IMR-90 (cell line): ENCODE results near the gene TNFRSF25. TPM values are rescaled to one million over a fixed set of nuclear protein-coding genes. Genes with fewer than 3 reads are reported as not detected.

Source experiments
- ATAC-seq: fragments of 200-7000 bp; cut with Tn5 transposase; 2 replicates; pipeline ENCODE4 v1.9.1; 2020; ENCODE audit warnings: low read depth, mild to moderate bottlenecking, moderate library complexity
- BruUV-seq: library from RNA; stranded (reverse); fragments of 400-500 nt; replicated peaks from 2 replicates; lab custom pipeline; 2021; lab: Mats Ljungman, UMichigan
- CTCF ChIA-PET: fragments of 300-600 bp; formaldehyde crosslinking; extraction: SDS; loops from one replicate; lab custom pipeline; 2021; ENCODE audit warnings: antibody characterized with exemption; lab: Yijun Ruan, JAX
- POLR2A ChIA-PET: fragments of 300-600 bp; sonication (Branson Sonifier 250); formaldehyde crosslinking; loops from one replicate; lab custom pipeline; 2022; ENCODE audit warnings: antibody characterized with exemption; ENCODE audit not compliant: unreplicated experiment; lab: Charles Lee
- DNase-seq: peaks from one replicate; pipeline ENCODE4 v3.0.0; 2013
- H2AFZ ChIP-seq: replicated peaks from 2 replicates; pipeline ENCODE3; 2013; ENCODE audit warnings: low read length, mild to moderate bottlenecking; ENCODE audit not compliant: poor library complexity
- H2AK5ac ChIP-seq: 2 replicates; pipeline ENCODE4 v1.6.1; 2013; ENCODE audit warnings: low read depth, low read length, inconsistent platforms
- H2AK9ac ChIP-seq: replicated peaks from 2 replicates; pipeline ENCODE3; 2013; ENCODE audit warnings: mild to moderate bottlenecking, low read depth, low read length, moderate library complexity; ENCODE audit not compliant: poor library complexity
- H2BK120ac ChIP-seq: 2 replicates; pipeline ENCODE4 v1.6.1; 2013; ENCODE audit warnings: low read depth, low read length, inconsistent platforms
- H2BK15ac ChIP-seq: 3 replicates; pipeline ENCODE4 v1.6.1; 2013; ENCODE audit warnings: low read depth, low read length, inconsistent platforms
- H2BK20ac ChIP-seq: 2 replicates; pipeline ENCODE4 v1.6.1; 2013; ENCODE audit warnings: low read depth, mild to moderate bottlenecking, inconsistent platforms, low read length, moderate library complexity
- H2BK5ac ChIP-seq: 2 replicates; pipeline ENCODE4 v1.6.1; 2013; ENCODE audit warnings: mild to moderate bottlenecking, low read depth, low read length, inconsistent platforms; ENCODE audit not compliant: poor library complexity, severe bottlenecking
- H3K14ac ChIP-seq: replicated peaks from 2 replicates; pipeline ENCODE4 v1.6.1; 2013; ENCODE audit warnings: low read depth, low read length, inconsistent platforms
- H3K18ac ChIP-seq: 2 replicates; pipeline ENCODE4 v1.6.1; 2013; ENCODE audit warnings: low read depth, low read length, control low read depth
- H3K23ac ChIP-seq: 2 replicates; pipeline ENCODE4 v1.6.1; 2013; ENCODE audit warnings: low read depth, low read length, inconsistent platforms
- H3K27ac ChIP-seq: 2 replicates; pipeline ENCODE4 v1.5.1; 2013; ENCODE audit warnings: mild to moderate bottlenecking, control low read depth, low read length; ENCODE audit not compliant: insufficient read depth
- H3K27me3 ChIP-seq: 2 replicates; pipeline ENCODE4 v1.6.1; 2013; ENCODE audit warnings: low read length; ENCODE audit not compliant: control insufficient read depth, insufficient read depth
- H3K36me3 ChIP-seq: 2 replicates; pipeline ENCODE4 v1.6.1; 2013; ENCODE audit warnings: low read length, mixed read lengths; ENCODE audit not compliant: control insufficient read depth, insufficient read depth
- H3K4ac ChIP-seq: 2 replicates; pipeline ENCODE4 v1.6.1; 2013; ENCODE audit warnings: low read depth, low read length, inconsistent platforms
- H3K4me1 ChIP-seq: 2 replicates; pipeline ENCODE4 v1.6.1; 2013; ENCODE audit warnings: low read length, mixed read lengths; ENCODE audit not compliant: control insufficient read depth, insufficient read depth
- H3K4me2 ChIP-seq: 2 replicates; pipeline ENCODE4 v1.6.1; 2013; ENCODE audit warnings: low read depth, mild to moderate bottlenecking, control low read depth, low read length, moderate library complexity
- H3K4me3 ChIP-seq: 2 replicates; pipeline ENCODE4 v1.5.1; 2013; ENCODE audit warnings: low read depth, mild to moderate bottlenecking, control low read depth, low read length, moderate library complexity; ENCODE audit not compliant: insufficient read depth
- H3K56ac ChIP-seq: 2 replicates; pipeline ENCODE4 v1.6.1; 2013; ENCODE audit warnings: low read length, inconsistent platforms; ENCODE audit not compliant: insufficient read depth; ENCODE audit errors: extremely low read depth
- H3K79me1 ChIP-seq, 2 experiments: 2 replicates each; pipeline ENCODE4 v1.6.1; 2013; ENCODE audit warnings: low read length in 2 of 2, inconsistent platforms in 1 of 2, low read depth in 1 of 2
- H3K9ac ChIP-seq: 2 replicates; pipeline ENCODE4 v1.6.1; 2013; ENCODE audit warnings: low read depth, low read length, control low read depth
- H3K9me1 ChIP-seq: 2 replicates; pipeline ENCODE4 v1.6.1; 2013; ENCODE audit warnings: low read length, inconsistent platforms; ENCODE audit not compliant: insufficient read depth
- H3K9me3 ChIP-seq: 2 replicates; pipeline ENCODE4 v1.6.1; 2013; ENCODE audit warnings: low read length; ENCODE audit not compliant: control insufficient read depth, insufficient read depth
- H4K20me1 ChIP-seq: 2 replicates; pipeline ENCODE4 v1.6.1; 2013; ENCODE audit warnings: low read length, inconsistent platforms; ENCODE audit not compliant: insufficient read depth
- H4K5ac ChIP-seq: 2 replicates; pipeline ENCODE4 v1.6.1; 2013; ENCODE audit warnings: mild to moderate bottlenecking, low read depth, low read length, control low read depth
- H4K8ac ChIP-seq, 2 experiments: 2 replicates each; pipeline ENCODE4 v1.6.1; 2013; ENCODE audit warnings: low read depth in 2 of 2, low read length in 2 of 2, control low read depth in 1 of 2, inconsistent platforms in 1 of 2
- H4K91ac ChIP-seq: 2 replicates; pipeline ENCODE4 v1.6.1; 2013; ENCODE audit warnings: low read depth, low read length, inconsistent platforms; ENCODE audit not compliant: insufficient read depth
- CEBPB ChIP-seq: IDR thresholded peaks from 2 replicates; pipeline ENCODE4 v1.6.1; 2012; ENCODE audit warnings: low read depth, low read length, improper control_type of control experiment
- CHD1 ChIP-seq: IDR thresholded peaks from 2 replicates; pipeline ENCODE4 v1.6.1; 2012; ENCODE audit warnings: low read depth, low read length, improper control_type of control experiment
- CTCF ChIP-seq: conservative IDR thresholded peaks from 2 replicates; pipeline ENCODE4 v1.5.1; 2012; ENCODE audit warnings: mild to moderate bottlenecking, low read depth, low read length, improper control_type of control experiment
- FOS ChIP-seq: fragments of 150-350 bp; IDR thresholded peaks from 2 replicates; pipeline ENCODE4 v1.6.1; 2016; ENCODE audit warnings: low read depth, low read length
- MAFK ChIP-seq: IDR thresholded peaks from 2 replicates; pipeline ENCODE4 v1.6.1; 2012; ENCODE audit warnings: low read depth, low read length, improper control_type of control experiment
- NFE2L2 ChIP-seq: fragments of 150-350 bp; IDR thresholded peaks from 2 replicates; pipeline ENCODE4 v1.6.1; 2016; ENCODE audit warnings: low read depth, mild to moderate bottlenecking, low read length
- POLR2A ChIP-seq: IDR thresholded peaks from 2 replicates; pipeline ENCODE4 v1.6.1; 2012; ENCODE audit warnings: mild to moderate bottlenecking, low read depth, low read length
- RAD21 ChIP-seq: IDR thresholded peaks from 2 replicates; pipeline ENCODE4 v1.6.1; 2012; ENCODE audit warnings: low read length, improper control_type of control experiment
- RCOR1 ChIP-seq: IDR thresholded peaks from 2 replicates; pipeline ENCODE4 v1.6.1; 2012; ENCODE audit warnings: mild to moderate bottlenecking, low read length, improper control_type of control experiment; ENCODE audit not compliant: insufficient replicate concordance
- RFX5 ChIP-seq: IDR thresholded peaks from 2 replicates; pipeline ENCODE4 v1.8.0; 2012; ENCODE audit warnings: low read depth, mild to moderate bottlenecking, low read length, moderate library complexity
- WGBS, 2 experiments: methylation state at CpG; one replicate each; pipeline versions ENCODE4 v1.1.5 to v1.1.7; 2013; ENCODE audit warnings: missing lambda C conversion rate in 2 of 2; ENCODE audit not compliant: insufficient read length in 1 of 2; ENCODE audit errors: extremely low coverage in 2 of 2; 5-methylcytosine and 5-hydroxymethylcytosine counted together
- dilution Hi-C: fragments of 300-500 bp; cut with HindIII; formaldehyde crosslinking; loops from one replicate; pipeline ENCODE4 v1.14.3; 2018; ENCODE audit warnings: low sequenced_read_pairs; ENCODE audit not compliant: unreplicated experiment
- in situ Hi-C: fragments of 300-500 bp; cut with MboI; formaldehyde crosslinking; loops from 3 replicates; pipeline ENCODE4 v1.14.3; 2019; ENCODE audit warnings: low sequenced_read_pairs, inconsistent platforms, mixed read lengths
- intact Hi-C: fragments of 100-400 bp; cut with micrococcal nuclease; formaldehyde crosslinking; loops from 2 replicates; pipeline ENCODE4 v1.10.0; 2022
- polyA plus RNA-seq, 3 experiments: library from polyadenylated mRNA; depleted of rRNA; stranded (reverse); fragments of >200 nt; gene quantifications; 2 replicates each; pipeline ENCODE4 v1.2.3, GENCODE V29; 2012; ENCODE audit warnings: low replicate concordance in 1 of 3
- total RNA-seq: library from RNA; depleted of rRNA; stranded (reverse); fragments of >200 nt; gene quantifications from 2 replicates; pipeline ENCODE4 v1.2.3, GENCODE V29; 2012

Gene TNFRSF25
- total and polyA plus RNA-seq, 2 of the 4 experiments (the other 2 are of a cell fraction), result 1.3 to 11.2 TPM

DNA sequence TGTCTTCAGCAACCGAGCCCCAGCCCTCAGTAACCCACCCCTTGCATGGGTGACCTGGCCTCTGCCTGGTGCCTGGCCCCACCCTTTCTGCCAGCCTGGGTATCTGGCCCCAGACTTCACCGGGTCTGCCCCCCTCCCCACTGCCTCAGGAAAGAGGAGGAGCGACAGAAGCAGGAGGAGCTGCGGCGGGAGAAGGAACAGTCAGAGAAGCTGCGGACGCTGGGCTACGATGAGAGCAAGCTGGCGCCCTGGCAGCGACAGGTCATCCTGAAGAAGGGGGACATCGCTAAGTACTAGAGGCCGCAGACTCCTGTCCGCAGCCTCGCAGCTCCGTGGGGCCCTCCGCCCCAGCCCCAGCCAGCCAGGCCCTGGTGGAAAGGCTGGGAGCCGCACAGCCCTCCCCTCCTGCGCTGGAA is 6.1 kb downstream of the TNFRSF25 start:
- no peak overlapping the region for H3K9ac ChIP-seq
- ATAC-seq, result no peak; the same call in 1 of the 2 replicates
- no peak overlapping the region for H3K23ac ChIP-seq
- no peak overlapping the region for H2BK15ac ChIP-seq
- no peaks in the 10 kb centered on the region; the same call in 1 of the 2 replicates for H3K4me1 ChIP-seq
- H2BK5ac ChIP-seq, result no peak overlapping the region
- no peak overlapping the region for H4K8ac ChIP-seq
- no peak overlapping the region for H3K27ac ChIP-seq
- ChIA-PET CTCF (no interaction called here), POLR2A (no interaction called here)
- H3K4me3 ChIP-seq, result no peak overlapping the region
- H4K91ac ChIP-seq, result no peak overlapping the region
- peaks cover 37% of the 10 kb centered on the region for H3K27me3 ChIP-seq
- no peak overlapping the region for H4K5ac ChIP-seq
- no peak for DNase-seq
- no peaks in the 10 kb centered on the region for H4K20me1 ChIP-seq
- H2AK9ac ChIP-seq, result no peak overlapping the region
- no peak overlapping the region for H2AFZ ChIP-seq
- intact Hi-C loops, result no loop called here
- H2BK120ac ChIP-seq, result no peak overlapping the region
- H3K14ac ChIP-seq, result no peak overlapping the region
- no peak overlapping the region for H3K18ac ChIP-seq
- WGBS, 2 experiments, result 38% methylated on average over 11 of the region's 18 CpGs; no CpG with 5 or more reads in 1 of the 2 experiments
- no peaks in the 10 kb centered on the region for H3K9me3 ChIP-seq
- TF ChIP-seq RCOR1 (no peak), CHD1 (no peak), RAD21 (no peak), MAFK (no peak), CEBPB (no peak), NFE2L2 (no peak), POLR2A (no peak), FOS (no peak), RFX5 (no peak), CTCF (no peak)
- H2BK20ac ChIP-seq, result no peak overlapping the region
- no peaks in the 10 kb centered on the region for H3K9me1 ChIP-seq
- no peak overlapping the region for H3K4me2 ChIP-seq
- no TSS peak for BruUV-seq
- H3K56ac ChIP-seq, result no peak overlapping the region
- H2AK5ac ChIP-seq, result no peak overlapping the region
- peaks cover 15% of the 10 kb centered on the region for H3K36me3 ChIP-seq
- H3K4ac ChIP-seq, result no peak overlapping the region
- dilution Hi-C loops, result no loop called here
- in situ Hi-C loops, result no loop called here
- no peaks in the 10 kb centered on the region for H3K79me1 ChIP-seq
